ENCODE results near the gene SUGP1.

- TF ChIP-seq CTCF (IDR thresholded peaks at IDR 0.05) (no peak), POLR2A (IDR thresholded peaks at IDR 0.05) (no peak)
These were observed 14.0 kb upstream of the SUGP1 start for GRCh38 chr19:19334063-19334988.
